IPS DF 19.7 (cell line): ENCODE measurements around the gene IGFBP2.

Source experiments
- DNase-seq: peaks from one replicate; pipeline ENCODE4 v3.0.0-alpha.2; 2013; ENCODE audit warnings: low read depth, low spot score

The IGFBP2 gene

DNA sequence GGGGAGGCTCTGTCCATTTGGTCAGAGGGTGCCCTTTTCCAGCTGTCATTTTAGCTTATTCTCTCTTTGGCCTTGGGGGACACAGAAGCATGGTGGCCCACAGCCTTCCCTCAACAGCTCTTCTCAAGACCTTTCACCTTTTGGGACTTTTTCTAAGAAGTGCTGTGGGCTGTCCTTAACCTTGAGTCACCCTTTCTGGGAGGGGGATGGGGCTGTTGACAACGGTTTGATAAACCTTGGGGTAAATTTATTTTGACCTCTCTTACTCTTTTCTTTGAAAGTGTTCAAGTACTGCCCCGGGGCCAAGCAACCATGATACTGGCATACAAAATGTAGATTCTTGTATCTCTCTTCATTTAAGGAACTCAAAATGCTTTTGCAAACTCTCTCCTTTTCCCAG, 48.5 kb downstream of the IGFBP2 start:
- DNase-seq: no peak

DNA sequence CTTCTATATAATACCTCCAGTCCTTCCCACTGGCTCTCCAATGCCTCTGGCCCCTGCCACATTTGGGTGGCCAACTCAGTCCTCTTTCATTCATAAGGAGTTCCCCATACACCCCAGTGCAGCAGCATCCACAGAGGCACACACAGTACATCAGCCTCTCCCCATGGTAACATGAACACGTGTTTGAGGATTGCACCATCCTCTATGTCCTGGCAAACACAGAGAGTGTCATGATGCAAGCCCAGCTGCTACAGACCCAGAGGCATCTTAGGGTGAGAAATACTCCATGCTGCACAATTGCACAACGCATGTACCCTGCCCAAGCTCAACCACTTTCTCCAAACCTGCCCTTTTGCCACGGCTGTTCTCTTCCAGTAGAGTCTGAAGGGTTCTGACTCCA, 50.6 kb downstream of the IGFBP2 start:
- no peak for DNase-seq

DNA sequence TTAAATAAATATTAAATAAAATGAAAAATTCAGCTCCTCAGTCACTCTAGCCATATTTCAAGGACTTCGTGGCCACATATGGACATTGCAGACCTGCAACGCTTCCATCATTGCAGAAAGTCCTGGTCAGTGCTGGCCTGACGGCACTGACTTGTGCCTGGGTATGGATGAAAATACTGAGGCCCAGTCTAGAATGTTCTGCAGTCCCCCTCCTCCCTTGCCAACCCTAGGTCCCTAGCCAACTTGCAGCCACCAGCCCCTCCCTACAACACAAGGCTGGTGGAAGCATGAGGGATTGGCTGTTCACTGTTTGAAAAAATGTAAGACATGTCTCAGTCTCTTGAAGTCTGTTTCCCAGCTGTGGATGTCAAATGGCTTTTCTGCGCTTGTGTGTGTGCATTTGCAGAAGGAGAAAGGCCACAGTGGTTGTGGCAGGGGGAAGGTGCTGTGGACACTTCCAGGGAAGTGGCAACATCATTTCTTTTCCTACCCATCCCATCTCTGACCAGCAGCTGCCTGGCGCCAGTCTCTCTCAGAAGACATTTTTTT, 52.2 kb downstream of the IGFBP2 start:
- DNase-seq: no peak

DNA sequence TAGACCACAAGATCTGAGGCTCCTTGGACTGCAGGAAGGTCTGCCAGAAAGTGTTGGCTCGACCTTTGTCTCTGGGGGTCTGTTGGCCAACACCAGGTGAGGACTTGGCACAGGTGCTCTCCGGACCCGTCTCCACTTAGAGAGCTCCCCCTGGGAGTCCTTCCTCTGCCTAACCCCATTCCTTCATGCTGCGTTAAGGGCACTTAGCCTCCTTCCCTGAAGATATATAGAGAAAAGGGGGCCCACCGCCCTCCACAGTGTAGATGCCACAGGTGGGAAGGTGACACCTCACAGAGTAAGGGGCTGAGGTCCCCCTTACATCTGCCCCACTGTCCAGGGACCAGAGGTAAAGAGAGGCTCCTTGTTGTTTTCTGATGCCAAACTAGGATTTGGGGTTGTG, 53.9 kb downstream of the IGFBP2 start:
- DNase-seq: no peak

DNA sequence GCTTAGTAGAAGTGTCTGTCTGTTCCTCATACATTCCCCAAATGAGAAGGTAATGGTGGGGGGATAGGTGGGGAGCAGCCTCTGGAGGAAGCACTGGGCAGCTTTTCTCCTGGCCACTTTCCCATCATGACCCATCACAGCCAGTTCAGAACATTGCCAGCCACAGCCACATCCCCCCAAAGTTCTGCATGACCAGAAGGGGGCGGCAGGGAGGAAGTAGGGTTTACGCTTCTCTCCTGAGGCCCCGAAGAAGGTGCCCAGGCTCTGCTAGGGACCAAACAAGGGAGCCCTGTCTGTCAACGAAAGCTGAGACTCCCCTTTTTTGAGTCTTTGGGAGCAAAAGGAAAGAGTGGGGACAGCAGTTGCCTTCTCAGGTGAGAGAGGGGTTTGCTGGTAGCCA, 54.4 kb downstream of the IGFBP2 start:
- no peak for DNase-seq

DNA sequence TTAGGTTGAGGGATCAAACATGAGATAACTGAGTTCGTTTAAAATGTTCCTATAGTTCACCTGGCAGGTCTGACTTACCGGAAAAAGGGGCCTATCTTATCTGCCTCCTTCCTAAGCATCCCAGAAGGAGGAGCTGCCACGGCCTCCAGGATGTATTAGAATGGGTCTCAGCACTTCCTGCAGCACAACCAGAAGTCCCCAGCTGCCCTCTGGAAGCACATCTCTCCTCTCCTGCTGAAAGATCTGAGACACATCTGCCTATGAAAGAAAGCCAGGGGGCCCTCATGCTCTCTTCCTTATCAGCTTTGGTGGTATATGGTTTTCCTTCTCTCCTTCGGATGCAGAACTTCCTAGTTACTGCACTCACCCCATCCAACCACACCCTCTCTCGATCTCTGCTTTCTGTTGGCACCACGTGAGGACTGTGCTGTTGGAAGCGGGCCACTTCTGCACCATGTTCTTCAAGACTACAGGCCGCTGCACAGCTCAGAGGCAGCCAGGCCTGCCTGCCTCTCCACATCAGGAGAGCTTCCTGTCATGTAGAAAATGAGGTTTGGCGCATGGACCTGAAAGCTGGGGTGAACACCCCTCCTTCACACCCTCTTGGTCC, 55.6 kb downstream of the IGFBP2 start:
- DNase-seq: no peak

DNA sequence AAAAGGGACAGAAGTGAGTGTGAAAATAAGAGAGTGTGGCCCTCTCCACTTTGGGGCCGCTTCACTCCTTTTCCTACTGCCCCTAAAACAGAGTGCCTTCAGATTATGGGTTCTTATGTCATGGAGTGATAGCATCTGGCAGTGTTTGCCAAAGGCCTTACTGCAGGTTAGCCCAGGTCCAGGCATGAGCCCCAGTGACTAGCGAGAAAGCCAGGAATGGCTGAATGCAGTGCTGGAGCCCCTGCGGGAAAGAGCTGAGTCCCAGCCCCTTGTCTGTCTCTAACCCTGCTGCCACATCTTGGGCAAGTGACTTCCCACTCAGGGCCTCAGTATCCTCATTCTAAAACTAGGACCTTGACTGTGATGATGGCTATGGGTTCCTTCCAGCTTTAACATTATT, 56.2 kb downstream of the IGFBP2 start:
- DNase-seq: no peak

DNA sequence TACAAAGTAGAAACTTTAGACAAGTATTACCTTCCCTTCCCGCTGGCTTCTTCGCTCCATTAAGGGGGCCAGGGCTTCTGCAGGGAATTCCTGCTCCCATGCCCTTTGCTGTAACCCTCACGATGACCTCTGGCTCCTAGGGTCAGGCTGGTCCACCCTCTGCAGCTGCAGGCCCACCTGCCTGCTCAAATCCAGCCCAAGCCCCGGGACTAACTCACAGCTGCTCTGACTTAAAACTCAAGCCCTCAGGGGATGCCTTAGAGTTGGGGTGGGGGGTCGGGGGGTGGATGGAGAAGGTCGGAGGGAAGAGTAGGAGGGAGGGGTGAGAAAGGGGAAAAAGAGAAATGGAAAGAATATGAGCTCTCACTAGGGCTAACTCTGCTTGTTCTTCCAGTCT, 57.2 kb downstream of the IGFBP2 start:
- DNase-seq: no peak

DNA sequence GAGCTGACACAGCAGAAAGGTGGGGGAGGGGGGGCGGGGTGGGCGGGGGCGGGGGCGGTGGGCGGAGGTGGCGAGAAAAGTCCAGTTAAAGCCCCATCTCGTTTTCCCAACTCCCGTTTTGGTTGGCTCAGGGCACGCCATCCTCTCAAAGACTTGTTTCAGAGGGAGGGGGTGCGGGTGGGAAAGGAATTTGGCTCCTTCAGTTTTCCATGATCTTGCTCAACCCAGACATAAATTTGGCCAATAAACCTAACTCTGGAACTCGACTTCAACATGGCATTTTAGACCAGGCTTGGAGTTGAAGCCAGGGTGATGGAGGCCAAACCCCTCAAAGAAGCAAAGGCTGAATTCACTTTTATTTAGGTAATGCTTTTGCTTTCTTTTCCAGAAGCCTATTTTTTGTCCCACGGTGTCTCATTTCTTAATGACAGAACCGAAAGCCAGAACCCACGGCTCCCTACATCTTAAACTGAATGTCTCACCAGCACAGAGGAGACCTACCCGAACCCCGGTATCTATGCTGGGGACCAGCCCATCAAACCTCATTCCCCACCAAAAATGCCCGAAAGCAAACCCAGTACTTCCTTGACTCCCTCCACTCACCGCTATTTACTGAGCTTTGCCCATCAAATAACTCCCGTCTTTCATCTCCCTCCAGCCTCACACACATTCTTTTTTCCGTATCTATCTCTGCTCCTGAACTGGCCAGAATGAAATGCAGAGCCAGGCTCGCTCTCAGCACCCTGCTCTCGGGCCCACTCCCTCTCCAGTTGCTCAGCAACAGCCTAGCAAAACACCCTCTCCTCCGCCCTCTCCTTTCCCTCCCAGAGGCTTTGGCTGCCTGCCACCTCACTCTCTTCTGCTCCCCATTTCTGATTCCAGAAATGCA, 57.9 kb downstream of the IGFBP2 start:
- no peak for DNase-seq

DNA sequence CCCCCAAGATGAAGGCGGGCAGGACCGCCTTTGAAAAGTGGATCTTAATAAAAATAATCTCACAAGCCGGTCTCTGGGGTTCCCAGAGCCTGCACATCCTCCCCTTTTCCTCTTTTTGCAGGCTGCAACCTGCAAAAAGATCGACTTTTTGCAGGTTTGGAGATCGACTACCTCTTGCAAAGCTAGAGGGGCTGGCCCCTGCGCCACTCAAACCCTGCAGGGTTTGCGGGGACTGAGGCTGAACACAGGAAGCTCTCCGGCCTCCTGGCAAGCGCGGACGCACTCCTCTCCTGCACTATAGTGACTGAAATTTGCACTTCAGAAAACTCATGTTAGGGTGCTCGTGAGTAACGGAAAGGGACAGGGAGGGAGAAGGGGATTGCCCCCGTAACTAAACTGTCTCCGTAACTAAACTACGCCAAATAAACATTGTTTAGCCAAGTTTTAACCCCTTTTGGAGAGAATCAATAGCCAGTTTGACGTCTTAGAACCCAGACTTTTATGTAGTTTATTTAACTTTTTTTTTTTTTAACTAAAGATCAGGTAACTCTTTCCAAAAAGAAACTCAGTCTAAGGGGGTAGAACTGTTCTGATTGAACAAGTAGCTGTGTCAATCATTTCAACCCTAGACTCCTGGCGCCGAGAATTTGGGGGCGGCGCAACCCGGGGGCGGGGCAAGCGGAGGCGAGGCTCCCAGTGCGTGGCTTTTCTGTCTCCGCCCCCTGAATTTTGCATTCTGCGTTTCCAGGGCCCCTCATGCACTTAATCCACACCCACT, 59.6 kb downstream of the IGFBP2 start:
- DNase-seq: no peak

DNA sequence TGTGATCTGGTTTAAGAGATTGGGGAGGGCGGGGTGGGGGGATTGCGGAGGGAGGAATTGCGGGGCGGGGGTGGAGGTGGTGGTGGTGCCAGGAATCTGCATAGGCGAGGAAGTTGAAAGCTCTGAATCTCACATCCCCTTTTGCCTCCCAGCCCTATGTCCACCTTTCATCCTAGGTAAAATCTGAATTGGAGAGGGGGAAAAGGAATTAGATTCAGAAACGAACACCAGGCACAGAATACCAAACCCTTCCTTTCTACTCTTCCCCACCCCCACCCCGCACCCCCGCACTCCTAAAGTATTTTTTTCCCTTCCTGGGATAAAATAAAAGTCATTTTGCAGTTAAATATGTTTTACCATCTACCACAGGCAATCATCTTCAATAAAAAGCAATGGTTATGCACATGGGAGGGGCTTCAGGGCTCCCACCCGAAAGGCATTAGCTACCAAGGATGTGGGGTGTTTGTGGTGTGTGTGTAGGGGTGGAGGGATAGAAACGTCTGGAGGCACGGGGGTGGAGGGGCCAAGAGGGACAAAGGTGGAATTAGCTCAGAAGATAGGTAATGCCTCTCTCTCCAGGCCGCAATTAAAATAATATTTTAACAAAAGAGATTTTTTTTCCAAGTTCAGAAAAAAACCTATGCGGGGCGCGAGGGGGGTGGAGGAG, 60.3 kb downstream of the IGFBP2 start:
- no peak for DNase-seq

DNA sequence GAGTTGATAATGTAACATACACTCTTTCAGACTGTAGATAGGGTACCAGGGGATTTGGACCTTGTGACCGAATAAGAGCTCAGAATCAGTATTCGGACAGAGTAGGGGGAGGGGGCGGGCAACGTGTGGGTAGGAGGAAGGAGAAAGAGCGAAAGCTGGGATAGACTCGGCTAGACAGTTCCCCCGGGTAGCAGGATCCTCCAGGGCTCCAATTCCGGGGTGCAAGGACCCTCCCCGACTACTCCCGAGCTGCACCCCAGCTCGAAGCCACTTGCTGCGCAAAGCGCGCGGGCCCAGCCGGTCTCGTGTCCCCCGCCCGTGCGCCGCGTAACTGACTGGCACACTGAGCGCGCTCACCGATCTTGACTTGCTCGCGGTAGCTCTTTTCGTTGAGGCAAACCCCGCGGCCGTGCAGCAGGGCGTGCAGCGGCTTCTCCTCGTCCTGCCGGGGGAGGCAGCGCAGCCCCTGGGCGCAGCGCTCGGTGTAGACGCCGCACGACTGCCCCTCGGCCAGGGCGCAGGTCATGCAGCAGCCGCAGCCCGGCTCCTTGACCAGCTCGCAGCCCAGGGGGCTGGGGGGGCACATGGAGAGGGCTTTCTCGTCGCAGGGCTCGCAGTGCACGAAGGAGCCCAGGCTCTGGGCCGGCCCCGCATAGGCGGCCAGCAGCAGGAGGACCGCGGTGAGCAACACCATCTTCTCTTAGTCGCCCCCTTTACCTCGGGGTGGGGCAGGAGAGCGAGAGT, 61.0 kb downstream of the IGFBP2 start:
- no peak for DNase-seq

DNA sequence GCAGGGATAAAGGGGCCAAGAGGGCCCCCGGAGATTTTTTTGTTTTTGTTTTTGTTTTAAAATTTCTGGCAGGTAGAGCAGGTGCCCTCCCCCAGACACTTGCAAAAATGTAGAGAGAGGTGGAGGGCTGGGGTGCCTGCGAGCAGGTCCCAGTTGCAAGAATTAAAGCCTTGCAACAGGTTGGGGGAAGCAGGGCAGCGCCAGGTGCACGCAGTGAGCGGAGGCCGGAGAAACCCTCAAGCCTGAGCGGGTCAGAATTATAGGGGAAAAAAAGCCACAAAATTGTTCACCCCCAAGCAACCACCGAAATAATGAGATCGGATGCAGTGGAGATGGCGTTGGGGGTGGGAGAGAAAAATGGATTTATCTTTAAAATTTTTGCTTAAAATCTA, 61.6 kb downstream of the IGFBP2 start:
- no peak for DNase-seq

DNA sequence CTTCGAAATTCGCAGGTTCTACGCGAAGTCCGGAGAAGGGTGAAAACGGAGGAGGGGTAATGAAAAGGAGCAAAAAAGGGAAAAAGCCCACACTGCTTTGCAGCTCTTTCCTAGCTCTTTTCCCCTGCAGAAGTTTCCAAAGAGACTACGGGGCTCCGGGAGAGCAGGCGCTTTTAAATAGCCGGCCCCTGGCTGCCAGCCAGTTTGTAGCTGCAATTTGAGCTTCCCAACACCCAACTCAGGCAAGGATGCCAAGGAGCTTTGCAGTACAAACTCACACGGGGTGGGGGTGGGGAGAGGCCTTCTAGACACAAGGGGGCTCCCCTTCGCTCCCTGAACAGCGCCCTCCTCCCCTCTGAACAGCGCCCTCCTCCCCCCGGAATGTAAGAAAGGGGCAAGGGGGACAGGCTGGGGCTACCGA, 62.2 kb downstream of the IGFBP2 start, which contains the start of gene IGFBP5:
Gene IGFBP5, minus strand, starts transcription at position 149 of the 421 bp plus-strand sequence. CDS start 774 bp downstream, outside the sequence.
- DNase-seq: no peak

DNA sequence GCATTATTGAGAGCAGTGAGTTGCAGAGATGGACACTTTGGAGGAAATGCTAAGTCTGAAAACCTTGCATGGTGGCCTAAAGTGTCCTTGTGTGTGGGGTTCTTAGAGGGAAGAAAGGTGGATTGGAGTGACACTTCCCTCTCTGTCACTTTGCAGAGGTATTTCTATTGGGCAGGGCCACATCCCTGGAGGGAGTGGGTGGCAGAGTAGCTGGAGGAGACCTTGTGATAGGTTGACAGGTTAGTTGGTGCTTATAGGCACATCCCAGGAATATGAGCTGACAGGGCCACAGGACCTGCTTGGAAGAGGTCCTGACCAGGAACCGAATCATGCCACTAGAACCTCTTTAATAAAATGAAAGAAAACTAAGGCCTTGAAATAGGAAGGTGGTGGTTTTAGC, 63.1 kb downstream of the IGFBP2 start:
- no peak for DNase-seq

DNA sequence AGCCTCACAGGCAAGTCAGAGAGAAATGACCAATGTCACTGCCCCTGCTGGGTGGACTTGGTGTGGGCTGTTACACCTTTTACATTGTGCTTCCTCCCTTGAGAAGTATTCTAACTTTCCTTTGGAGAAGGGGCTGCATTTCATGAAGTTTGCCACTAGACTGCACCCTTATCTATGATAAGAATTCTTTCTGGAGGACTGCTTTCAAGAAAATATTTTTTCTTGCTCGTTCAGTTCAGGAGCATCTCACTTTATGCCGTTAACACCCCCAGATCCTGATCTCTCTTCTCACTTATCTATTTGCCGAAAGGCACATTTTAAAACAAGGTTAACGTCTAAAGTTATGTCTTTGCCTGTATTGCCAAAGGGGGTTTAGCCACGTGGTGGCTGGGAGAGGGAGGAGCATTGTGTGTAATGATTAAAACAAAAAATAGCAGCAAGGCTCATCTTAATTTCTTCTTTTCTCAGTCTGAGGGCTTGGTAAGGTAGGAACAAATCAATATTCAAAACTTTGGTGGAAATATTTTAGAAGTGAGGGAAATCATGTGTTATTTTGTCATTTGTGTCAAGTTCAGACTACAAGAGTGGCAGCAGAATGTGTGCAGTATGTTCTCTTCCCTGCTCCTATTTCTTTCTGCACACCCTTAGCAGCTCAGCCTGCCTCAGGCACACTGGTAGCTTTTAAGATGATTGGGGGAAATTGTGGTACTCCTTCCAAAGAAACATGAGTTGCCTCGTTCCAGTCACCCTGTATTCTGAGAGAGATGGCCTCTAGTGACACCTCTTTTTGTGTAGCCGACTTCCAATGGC, 63.7 kb downstream of the IGFBP2 start:
- DNase-seq: no peak

DNA sequence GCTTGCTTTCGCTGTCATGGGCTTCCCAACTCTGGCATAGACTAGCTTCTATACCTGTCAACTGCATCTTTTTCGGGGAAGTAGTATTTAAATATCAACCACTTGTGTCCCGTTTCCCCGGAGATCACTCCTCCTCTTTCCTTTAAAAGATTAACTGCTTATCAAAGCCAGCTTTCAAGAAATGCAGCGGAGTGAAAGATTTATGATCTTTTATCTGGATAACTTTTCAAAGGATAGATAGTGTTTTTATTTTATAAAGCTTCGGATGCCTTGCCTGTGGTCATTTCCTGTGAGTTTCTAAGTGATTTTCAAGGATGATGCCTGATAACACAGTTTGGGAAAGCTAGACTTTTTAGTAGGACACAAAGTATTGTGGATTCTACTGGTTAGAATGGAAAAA, 65.1 kb downstream of the IGFBP2 start:
- DNase-seq: no peak

DNA sequence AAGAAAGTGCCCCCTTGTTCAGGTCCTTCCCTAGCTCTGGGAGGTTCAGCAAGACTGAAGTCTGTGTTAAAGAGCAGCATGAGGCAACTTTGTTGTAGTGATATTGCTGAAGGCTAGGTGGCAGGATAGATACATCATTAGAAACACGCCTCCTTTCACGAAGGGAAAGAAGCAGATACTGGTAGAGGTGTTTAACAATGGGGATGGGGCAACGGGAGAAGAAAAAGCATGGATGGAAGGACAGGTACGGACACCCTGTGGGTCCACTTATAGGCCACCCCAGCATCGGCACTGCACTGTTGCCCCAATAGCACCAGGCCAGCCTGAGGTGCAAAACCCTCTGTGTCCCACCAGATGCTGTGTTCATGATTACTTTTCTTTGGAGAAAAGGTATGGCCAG, 65.7 kb downstream of the IGFBP2 start:
- DNase-seq: no peak

DNA sequence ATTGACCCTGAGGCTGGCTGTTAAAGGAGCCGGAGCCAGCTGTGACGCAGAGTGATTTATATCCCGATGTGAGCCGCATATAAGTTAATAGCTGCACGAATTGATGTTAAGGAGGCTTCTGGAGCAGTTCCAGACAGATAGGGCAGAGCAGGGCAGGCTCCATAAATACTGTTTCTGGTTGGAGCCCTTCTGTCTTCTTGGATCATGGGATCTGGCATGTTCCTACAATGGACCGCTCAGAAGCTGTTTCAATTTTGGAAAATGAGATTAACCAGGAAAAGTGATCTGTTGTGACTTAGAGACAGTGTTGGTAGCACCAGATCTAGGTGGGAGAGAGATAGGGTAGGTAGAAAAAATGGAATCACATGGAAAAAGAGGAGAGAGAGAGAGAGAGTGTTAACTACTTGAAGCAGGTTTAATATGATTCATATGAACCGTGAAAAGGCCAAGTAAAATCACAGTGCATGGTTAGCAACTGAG, 66.9 kb downstream of the IGFBP2 start:
- no peak for DNase-seq

DNA sequence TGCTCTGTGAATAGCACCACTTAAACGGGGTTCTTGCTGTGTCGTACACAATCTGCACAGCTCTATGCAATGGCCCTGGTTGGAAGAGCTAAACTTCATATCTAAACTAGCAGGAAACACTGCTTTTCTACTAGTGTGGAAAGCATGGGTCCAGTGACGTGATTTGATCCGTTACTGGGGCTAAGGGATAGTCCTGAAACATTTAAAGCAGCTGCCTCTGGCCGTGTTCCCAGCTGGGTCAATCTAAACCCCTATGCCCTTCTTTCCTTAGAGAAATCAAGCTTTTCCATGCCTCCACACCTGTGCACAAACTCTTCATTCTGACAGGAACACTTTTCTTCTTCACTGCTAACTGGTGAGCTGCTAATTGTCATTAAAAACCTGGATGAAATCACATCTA, 67.6 kb downstream of the IGFBP2 start:
- DNase-seq: no peak
